HFFc6 (cell line): ENCODE data around the gene UPK2. TPM values are rescaled to one million over a fixed set of nuclear protein-coding genes. Genes with fewer than 3 reads are reported as not detected.

Experiments
- DNase-seq: peaks from one replicate; pipeline ENCODE4 v3.0.0-alpha.2; 2018
- H3K27ac Mint-ChIP-seq: 2 replicates; pipeline ENCODE4 v1.8.0; 2020; ENCODE audit warnings: mild to moderate bottlenecking, mixed read lengths
- H3K27me3 Mint-ChIP-seq: 2 replicates; pipeline ENCODE4 v1.8.0; 2021; ENCODE audit warnings: mild to moderate bottlenecking, moderate library complexity, mixed read lengths; ENCODE audit not compliant: insufficient read depth
- H3K36me3 Mint-ChIP-seq: 2 replicates; pipeline ENCODE4 v1.8.0; 2021; ENCODE audit warnings: low read depth, mixed read lengths
- H3K4me1 Mint-ChIP-seq: 2 replicates; pipeline ENCODE4 v1.8.0; 2020; ENCODE audit warnings: low read depth, mixed read lengths
- H3K4me3 Mint-ChIP-seq: 2 replicates; pipeline ENCODE4 v1.8.0; 2020; ENCODE audit warnings: mild to moderate bottlenecking, moderate library complexity, mixed read lengths
- H3K9me3 Mint-ChIP-seq: 2 replicates; pipeline ENCODE4 v1.8.0; 2020; ENCODE audit warnings: mild to moderate bottlenecking, mixed read lengths
- total RNA-seq, 6 experiments: library from RNA; stranded (reverse); fragmentation: NEBNext Ultra II Directional; extraction: Animal tissue kit (Norgen Biotek cat#: 25700); gene quantifications; 2 replicates in 1 of 6; 3 replicates in 5 of 6; pipeline ENCODE4 v1.2.3, GENCODE V29; 2021
- TF ChIP-seq, protein P1 (sequence below): fragments of 200-600 bp; sonication (generic); IDR thresholded peaks from 2 replicates; pipeline ENCODE4 v1.5.0; 2021; ENCODE audit warnings: antibody characterized with exemption, mild to moderate bottlenecking

Gene UPK2
- total RNA-seq, 6 experiments from 2014 or later = 0.19 to 0.83 (median 0.29) TPM; not detected in 2

DNA sequence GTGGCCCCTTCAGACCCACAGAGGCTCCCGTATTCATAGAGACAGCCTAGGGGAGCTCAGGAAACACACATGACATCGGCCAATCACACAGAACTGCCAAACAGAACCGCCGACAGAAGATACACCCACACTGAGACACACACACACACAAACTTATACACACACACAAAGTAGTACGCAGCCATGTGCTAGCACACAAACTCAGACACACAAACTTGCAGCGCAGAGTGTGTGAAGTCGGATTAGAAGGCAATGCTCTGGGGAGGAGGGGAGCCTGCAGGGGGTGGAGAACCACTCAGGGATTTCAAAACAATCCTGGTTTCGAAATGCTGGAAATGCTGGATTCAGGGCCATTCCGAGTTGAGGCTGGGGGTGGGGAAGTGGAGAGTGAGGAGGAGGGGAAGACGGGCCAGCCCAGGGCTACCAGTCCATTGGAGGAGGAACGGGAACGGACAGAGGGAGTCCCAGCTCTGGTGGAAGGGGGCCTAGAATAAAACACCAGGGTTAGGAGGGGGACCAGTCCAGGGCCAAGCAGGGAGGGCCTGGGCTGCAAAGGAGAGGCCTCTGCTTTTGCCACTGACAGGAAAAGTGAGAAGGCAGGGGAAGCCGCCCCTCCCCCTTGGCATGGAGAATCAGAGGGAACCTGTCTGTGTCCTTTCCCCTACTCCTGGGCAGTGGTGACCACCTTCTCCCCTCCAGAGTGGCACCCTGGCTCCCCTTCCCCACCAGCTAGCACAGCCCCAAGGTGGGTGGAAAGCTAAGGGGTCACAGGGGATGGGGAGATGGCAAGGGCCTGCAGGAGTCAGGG, 34.8 kb upstream of the UPK2 start:
- Mint-ChIP-seq H3K4me1 (peaks cover 57% of the 10 kb centered on the region), H3K9me3 (no peaks in the 10 kb centered on the region), H3K27me3 (peaks cover 9% of the 10 kb centered on the region), H3K4me3 (peak overlapping the region; percentile 92), H3K36me3 (peaks cover 30% of the 10 kb centered on the region), H3K27ac (peak overlapping the region; percentile 100)
- TF ChIP-seq, protein P1, sequence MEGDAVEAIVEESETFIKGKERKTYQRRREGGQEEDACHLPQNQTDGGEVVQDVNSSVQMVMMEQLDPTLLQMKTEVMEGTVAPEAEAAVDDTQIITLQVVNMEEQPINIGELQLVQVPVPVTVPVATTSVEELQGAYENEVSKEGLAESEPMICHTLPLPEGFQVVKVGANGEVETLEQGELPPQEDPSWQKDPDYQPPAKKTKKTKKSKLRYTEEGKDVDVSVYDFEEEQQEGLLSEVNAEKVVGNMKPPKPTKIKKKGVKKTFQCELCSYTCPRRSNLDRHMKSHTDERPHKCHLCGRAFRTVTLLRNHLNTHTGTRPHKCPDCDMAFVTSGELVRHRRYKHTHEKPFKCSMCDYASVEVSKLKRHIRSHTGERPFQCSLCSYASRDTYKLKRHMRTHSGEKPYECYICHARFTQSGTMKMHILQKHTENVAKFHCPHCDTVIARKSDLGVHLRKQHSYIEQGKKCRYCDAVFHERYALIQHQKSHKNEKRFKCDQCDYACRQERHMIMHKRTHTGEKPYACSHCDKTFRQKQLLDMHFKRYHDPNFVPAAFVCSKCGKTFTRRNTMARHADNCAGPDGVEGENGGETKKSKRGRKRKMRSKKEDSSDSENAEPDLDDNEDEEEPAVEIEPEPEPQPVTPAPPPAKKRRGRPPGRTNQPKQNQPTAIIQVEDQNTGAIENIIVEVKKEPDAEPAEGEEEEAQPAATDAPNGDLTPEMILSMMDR = no peak
- peak; percentile 55 for DNase-seq

DNA sequence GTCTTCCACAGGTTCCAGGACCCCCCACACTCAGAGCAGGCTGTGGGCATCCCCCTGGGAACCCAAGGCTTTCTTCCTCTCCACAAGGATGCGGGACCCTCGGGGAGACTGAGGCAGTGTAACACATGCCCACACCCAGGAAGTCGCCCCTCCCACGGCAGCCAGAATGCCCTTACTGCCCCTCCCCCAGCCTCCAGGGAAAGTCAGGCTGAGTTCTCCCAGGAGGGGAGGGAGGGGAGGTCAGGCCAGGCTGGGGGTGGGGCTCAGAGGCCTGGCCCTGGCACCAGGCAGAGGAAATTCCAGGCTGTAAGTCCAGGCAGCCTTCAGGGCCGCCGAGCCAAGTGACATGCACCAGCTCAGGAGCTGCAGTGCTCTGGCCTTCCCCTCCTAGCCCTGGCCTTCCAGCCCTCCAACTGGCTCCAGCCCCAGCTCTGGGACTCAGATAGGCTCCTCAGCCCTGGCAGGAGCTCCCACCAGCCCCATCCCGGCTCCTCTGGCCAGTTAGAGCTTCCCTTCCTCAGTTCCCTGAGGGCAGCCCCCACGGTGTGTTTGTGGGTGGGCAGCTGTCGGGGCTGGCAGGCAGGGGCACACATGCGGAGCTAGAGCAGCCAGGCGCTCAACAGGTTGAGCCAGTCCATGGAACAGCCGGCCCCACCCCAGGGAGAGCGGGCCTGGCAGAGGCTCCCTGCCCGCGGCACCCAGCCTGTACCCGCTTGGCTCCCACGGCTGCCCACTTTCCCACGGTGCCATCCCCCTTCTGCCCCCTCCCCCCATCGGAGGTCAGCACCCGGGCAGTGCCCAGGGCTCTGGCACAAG, 34.0 kb upstream of the UPK2 start:
- TF ChIP-seq, protein P1 = no peak
- H3K27me3 Mint-ChIP-seq = peaks cover 9% of the 10 kb centered on the region

DNA sequence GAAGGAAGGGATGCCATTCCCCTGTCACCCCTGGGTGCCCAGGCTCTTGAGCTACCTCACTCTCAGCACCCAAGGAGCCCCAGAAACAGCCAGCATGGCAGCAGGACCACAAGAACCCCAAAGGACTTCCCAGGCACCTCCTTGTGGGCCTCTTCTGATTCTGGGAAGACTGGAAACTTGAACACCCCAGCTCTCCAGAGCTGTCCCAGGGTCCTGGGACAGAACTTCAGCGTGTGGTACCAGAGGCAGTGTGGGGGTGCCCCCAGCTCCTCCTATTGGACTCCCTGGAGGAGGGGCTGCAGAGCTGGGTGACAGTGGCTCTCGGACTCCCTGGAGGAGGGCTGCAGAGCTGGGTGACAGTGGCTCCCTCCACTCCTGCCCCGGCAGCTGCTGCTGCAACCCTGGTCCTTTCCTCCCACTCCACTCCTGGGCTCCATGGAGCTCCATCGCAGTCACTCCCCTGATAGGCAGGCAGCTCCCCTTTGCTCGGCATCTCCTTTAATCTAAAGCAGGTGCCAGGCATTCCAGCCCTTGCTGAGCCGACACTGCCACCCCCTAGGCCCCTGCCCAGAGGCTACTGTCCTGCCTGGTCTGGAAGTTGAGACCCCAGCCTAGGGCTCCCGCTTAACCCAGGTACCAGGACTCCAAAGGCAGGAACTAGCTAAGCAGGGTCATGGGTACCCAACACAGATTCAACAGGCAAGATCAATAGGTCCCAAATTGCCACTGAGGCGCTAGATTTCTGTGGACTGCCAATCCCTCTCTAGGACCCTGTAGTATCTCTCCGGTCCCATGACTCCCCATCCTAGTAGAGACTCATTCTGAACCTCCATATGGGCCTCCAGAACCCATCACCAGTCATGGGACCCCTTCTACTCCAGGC, 33.1 kb upstream of the UPK2 start:
- peaks cover 55% of the 10 kb centered on the region for H3K4me1 Mint-ChIP-seq

More for the DNA sequence above, 34.0 kb upstream of the UPK2 start:
- Mint-ChIP-seq H3K9me3 (no peaks in the 10 kb centered on the region), H3K4me1 (peaks cover 55% of the 10 kb centered on the region), H3K4me3 (peak overlapping the region; percentile 92), H3K27ac (peak overlapping the region; percentile 100), H3K36me3 (peaks cover 28% of the 10 kb centered on the region)
- peak; percentile 53 for DNase-seq

DNA sequence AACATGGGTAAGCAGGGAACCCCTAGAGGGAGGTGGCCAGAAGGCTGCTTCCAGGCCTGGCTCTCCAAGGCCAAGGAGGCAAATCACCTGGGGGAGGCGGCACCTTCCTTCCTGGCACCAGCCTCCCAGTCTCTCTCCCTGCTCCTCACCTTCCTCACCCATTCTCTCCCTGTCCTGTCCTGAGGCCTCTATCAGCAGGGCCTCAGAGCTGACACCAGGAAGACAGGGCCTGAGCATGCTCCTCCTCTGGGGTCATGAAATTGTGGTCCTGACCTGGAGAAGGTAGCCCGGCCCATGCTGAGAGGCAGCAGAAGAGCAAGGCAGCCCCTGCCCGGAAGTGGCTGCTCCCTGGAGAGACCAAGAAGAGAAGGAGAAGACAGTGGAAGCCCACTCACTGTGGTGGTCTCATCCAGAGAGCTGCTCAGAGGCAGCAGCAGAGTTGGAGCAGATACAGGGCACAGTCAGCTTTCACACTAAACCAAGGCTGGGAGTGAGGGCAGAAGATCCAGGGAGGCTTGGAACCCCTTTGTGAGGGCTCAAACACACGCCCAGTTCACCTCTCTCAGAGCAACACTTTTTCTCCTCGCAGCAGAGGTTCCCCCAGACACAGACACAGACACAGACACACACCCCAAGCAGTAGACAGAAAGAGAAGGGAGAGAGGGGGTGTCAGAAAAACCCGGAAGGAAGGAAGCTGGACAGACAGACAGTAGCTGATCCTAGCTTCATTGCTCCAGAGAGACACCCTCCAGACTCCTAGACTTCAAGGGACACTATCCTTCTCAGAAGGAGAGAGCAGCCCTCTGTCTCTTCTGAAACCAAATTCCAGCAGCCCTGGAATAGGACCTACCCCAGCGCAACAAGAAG, 32.1 kb upstream of the UPK2 start:
- DNase-seq = no peak
- H3K27ac Mint-ChIP-seq = peak overlapping the region; percentile 61
- H3K36me3 Mint-ChIP-seq = peaks cover 25% of the 10 kb centered on the region
- peaks cover 52% of the 10 kb centered on the region for H3K4me1 Mint-ChIP-seq
- H3K27me3 Mint-ChIP-seq = peaks cover 6% of the 10 kb centered on the region
- no peaks in the 10 kb centered on the region for H3K9me3 Mint-ChIP-seq
- TF ChIP-seq, protein P1 = no peak
- peak overlapping the region; percentile 92 for H3K4me3 Mint-ChIP-seq

More for the DNA sequence above, 33.1 kb upstream of the UPK2 start:
- Mint-ChIP-seq H3K27me3 (peaks cover 6% of the 10 kb centered on the region), H3K4me3 (peak overlapping the region; percentile 92), H3K27ac (peak overlapping the region; percentile 61), H3K36me3 (peaks cover 25% of the 10 kb centered on the region), H3K9me3 (no peaks in the 10 kb centered on the region)
- TF ChIP-seq, protein P1 = no peak
- no peak for DNase-seq
